HG03175 (cell line): Measurements from ENCODE around the gene MUC5AC.
"Not testable (repeated sequence)": the region's sequence is repeated elsewhere in the genome, so short reads cannot be mapped to it uniquely, and the experiment has no call there.

Source experiments
- ATAC-seq: cut with Tn5 transposase; IDR thresholded peaks from one replicate; pipeline ENCODE4 v1.9.1; 2021; ENCODE audit warnings: mild to moderate bottlenecking, moderate library complexity; ENCODE audit not compliant: unreplicated experiment

The MUC5AC gene

DNA sequence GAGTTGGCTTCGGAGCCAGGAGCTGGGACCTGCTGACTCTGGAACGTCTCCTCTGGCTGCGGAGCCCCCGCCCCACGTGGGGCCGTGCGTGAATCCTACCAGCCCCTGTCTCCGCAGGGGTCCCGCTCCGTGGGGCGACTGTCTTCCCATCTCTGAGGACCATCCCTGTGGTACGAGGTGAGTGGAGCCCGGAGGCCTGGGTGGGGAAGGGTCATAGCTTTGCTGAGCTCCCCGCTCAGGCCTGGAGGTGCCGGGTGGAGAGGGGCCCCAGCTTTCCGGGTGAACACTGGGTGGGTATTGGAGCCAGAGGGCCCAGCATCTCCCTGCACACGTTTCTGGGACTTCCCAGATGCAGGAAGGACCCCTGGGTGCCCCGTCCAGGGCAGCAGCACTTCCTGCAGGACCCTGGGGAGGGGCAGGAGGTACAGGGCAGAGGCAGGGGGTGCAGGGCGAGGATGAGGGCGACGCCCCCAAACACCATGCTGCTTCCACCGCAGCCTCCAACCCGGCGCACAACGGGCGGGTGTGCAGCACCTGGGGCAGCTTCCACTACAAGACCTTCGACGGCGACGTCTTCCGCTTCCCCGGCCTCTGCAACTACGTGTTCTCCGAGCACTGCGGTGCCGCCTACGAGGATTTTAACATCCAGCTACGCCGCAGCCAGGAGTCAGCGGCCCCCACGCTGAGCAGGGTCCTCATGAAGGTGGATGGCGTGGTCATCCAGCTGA, 3.8 kb downstream of the MUC5AC start:
- no peak for ATAC-seq

- no peak for ATAC-seq
Observed at GRCh38 chr11:1162138-1162475, 4.4 kb downstream of the MUC5AC start.

DNA sequence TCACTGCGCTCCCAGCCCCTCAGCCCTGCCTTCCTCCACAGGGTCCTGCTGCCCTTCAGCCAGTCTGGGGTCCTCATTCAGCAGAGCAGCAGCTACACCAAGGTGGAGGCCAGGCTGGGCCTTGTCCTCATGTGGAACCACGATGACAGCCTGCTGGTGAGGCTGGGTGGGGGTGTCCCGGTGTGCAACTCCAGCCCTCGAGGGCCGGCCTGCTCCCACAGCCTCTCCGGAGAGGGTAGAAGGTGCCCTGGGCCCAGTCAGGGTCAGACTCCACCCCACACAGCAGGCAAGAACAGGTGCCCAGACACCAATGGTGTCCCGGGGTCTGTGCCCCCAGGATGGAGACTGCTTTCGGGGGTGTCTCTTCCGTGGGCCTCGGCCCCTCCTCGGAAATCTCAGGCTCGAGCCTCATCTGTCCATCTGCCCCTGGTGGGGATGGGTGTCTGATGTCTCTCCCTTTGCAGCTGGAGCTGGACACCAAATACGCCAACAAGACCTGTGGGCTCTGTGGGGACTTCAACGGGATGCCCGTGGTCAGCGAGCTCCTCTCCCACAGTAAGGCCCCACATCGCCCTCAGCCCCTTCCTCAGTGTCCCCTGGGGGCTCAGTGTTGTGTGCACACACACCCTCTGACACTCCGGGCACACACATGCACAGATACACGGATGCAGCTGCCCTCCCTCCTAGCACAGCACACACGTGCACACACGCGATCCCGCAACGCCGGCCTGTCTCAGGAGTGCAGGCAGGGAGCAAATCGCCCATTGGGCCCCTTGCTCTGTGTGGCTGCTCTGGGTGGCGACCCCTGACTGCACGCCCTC, 4.9 kb downstream of the MUC5AC start:
- no peak for ATAC-seq

DNA sequence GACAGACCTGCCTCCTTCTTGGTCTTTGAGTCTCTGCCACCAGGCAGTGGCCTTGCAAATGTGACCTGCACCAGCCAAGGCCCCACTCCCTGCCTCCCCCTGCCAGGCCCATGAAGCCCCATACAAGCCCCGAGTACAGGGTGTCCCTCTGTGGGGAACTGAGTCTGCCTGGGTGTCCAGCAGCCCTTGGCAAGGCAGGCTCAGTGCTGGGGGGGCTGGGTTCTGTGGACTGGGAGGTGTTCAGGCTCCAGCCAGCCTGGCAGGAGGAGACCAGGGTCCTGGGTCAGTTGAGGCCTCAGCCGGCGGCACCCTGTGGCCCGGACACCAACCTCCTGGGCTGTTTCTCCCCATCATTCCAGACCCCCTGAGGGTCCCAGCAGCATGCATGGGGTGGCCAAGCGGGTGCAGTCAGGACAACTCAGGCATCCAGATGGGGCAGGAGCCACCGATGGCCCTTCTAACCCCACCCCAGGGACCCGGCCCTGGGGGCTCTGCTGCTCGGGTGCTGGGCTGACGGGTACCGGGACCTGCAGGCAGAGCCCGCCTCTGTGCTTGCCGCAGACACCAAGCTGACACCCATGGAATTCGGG, 5.7 kb downstream of the MUC5AC start:
- ATAC-seq = no peak

GRCh38 chr11:1163911-1164735, 6.4 kb downstream of the MUC5AC start:
- no peak for ATAC-seq

DNA sequence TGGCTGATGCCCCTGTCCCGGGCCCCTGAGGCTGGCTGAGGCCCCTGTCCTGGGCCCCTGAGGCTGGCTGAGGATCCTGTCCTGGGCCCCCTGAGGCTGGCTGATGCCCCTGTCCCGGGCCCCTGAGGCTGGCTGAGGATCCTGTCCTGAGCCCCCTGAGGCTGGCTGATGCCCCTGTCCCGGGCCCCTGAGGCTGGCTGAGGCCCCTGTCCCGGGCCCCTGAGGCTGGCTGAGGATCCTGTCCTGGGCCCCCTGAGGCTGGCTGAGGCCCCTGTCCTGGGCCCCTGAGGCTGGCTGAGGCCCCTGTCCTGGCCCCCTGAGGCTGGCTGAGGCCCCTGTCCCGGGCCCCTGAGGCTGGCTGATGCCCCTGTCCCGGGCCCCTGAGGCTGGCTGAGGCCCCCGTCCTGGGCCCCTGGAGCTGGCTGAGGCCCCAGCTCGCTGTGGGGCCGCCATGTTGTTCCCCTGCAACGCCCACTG, 7.1 kb downstream of the MUC5AC start:
- not testable (repeated sequence) for ATAC-seq

GRCh38 chr11:1165256-1166041, 7.7 kb downstream of the MUC5AC start:
- no peak for ATAC-seq

GRCh38 chr11:1167256-1167655, 9.5 kb downstream of the MUC5AC start:
- ATAC-seq = no peak

DNA sequence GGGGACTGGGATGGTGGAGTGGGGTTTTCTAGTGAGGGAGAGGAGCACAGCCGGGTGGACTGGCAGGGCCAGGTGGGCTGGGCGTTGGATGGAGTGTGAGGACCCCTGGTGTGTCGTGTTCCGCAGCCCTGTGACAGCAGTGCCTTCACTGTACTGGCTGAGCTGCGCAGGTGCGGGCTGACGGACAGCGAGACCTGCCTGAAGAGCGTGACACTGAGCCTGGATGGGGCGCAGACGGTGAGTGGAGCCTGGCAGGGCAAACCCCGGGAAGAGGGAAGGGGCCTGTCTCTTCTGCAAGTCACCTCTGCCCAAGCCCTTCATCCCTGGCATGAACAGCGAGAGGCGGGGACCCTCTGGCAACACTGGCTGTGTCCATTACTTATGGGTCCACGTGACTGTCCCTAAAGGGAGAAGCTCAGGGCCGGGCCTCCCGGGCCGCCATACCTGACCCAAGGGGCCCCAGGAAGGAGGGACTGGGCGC, 10.0 kb downstream of the MUC5AC start:
- no peak for ATAC-seq

DNA sequence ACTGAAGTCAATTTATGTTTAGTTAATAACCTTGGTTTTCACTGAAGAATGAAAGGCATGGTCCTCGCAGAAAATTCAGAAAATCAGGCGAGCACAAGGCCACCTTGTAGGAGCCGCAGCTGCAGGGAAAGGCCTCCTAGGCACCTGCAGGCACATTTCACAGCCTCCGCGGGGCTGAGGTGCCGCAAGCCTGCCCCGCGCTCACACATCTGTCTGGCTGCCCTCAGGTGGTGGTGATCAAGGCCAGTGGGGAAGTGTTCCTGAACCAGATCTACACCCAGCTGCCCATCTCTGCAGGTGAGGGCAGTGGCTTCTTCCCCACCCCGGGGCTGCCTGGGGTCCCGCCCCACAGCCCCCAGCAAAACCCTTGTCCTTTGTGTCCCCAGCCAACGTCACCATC, 10.5 kb downstream of the MUC5AC start:
- ATAC-seq = no peak

- no peak for ATAC-seq
Observed at GRCh38 chr11:1168721-1169161, 11.0 kb downstream of the MUC5AC start.

- ATAC-seq = no peak
Observed at GRCh38 chr11:1171223-1171984, 13.7 kb downstream of the MUC5AC start.

DNA sequence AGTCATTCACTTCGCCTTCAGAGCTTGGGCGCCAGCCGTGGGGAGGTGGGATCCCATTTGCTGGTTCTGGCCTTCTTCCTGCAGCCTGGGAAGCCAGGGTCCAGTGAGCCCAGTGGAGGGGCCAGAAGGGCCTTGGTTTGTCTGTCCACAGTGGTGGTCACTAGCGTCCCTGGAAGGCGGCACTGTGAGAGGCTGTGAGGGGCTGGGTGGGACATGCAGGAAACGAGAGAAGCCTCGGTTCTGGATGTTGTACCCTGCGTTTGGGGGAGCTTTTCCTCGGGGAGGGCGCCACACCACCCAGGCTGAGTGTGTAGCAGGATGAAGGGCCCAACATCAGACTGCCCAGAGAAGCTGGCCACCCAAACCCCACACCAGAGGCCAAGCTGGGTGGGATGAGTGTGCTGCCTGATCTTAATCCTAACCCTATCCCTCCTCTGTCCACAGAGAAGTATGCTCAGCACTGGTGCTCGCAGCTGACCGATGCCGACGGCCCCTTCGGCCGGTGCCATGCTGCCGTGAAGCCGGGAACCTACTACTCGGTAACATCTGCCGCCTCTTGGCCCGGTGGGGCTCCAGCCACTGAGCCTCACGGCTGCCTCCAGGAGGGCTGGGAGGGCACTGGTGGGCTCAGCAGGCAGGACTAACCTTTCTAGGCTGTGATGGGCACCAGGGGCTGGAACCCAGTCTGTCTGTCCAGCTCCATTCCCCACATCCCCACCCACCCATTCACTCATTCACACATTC, 14.4 kb downstream of the MUC5AC start:
- no peak for ATAC-seq

GRCh38 chr11:1172729-1173117, 15.0 kb downstream of the MUC5AC start:
- no peak for ATAC-seq

- ATAC-seq = not testable (repeated sequence)
Observed at GRCh38 chr11:1173396-1173795, 15.6 kb downstream of the MUC5AC start.

DNA sequence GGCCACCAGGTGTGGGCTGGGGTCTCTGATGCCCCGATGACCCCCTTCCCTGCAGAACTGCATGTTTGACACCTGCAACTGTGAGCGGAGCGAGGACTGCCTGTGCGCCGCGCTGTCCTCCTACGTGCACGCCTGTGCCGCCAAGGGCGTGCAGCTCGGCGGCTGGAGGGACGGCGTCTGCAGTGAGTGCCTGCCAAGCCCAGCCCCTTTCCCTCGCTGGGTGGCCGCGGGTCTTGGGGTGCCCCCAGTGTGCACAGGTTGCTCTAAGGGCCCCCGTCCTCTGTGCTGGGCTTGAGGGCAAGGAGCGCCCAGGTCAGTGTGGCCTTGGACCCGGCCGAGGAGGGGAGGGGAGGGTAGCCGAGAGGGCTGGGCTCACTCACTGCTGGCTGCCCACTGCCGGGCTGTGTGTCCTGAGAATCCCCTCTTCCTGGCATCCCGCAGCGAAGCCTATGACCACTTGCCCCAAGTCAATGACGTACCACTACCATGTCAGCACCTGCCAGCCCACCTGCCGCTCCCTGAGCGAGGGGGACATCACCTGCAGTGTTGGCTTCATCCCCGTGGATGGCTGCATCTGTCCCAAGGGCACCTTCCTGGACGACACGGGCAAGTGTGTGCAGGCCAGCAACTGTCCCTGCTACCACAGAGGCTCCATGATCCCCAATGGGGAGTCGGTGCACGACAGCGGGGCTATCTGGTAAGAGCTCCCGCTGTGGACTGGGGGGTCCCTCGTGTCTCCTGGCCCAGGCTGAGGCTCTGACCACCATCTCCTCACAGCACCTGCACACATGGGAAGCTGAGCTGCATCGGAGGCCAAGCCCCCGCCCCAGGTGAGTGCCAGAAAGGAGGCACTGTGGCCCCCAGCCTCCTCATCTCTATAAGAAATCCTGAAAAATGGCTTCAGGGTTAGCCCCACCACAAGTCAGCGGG, 17.0 kb downstream of the MUC5AC start:
- ATAC-seq = no peak

DNA sequence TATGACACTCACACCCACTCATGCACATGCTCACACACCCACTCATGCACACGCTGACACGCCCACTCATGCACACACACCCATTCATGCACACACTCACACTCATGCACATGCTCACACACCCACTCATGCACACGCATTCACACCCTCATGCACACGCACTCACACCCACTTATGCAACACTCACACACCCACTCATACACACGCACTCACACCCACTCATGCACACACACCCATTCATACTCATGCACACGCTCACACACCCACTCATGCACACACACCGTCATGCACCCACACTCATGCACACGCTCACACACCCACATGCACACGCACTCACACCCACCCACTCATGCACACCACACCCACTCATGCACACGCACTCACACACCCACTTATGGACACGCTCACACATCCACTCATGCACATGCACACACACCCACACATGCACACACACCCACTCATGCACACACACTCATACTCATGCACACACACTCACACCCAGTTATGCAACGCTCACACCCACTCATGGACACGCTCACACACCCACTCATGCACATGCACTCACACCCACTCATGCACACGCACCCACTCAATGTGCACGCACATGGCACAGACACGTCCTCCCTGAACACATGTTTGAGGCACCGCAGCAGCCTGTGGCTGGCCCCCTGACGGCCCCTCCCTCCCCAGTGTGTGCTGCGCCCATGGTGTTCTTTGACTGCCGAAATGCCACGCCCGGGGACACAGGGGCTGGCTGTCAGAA, 17.9 kb downstream of the MUC5AC start:
- no peak for ATAC-seq
